GM12878 (cell line): Measurements from ENCODE around the gene ZNF213. TPM values are rescaled to one million over a fixed set of nuclear protein-coding genes. Genes with fewer than 3 reads are reported as not detected.

Source experiments
- ASH2L ChIP-seq: fragments of 300-600, 200-600 bp; sonication (generic); IDR thresholded peaks from 2 replicates; pipeline ENCODE4 v1.6.1; 2017; ENCODE audit warnings: low read depth, mild to moderate bottlenecking, borderline replicate concordance
- GATAD2B ChIP-seq: fragments of 450-650 bp; conservative IDR thresholded peaks from 2 replicates; pipeline ENCODE4 v1.6.1; 2017; ENCODE audit warnings: low read depth, mild to moderate bottlenecking, moderate library complexity
- NFIC ChIP-seq: IDR thresholded peaks from 2 replicates; pipeline ENCODE4 v1.6.1; 2012; ENCODE audit warnings: low read depth, mild to moderate bottlenecking, inconsistent platforms, low read length, moderate library complexity
- ZBED1 ChIP-seq: IDR thresholded peaks from 2 replicates; pipeline ENCODE4 v1.6.1; 2016; ENCODE audit warnings: borderline replicate concordance
- ZNF217 ChIP-seq: fragments of 450-650 bp; IDR thresholded peaks from 2 replicates; pipeline ENCODE4 v1.6.1; 2017; ENCODE audit warnings: antibody characterized with exemption, mild to moderate bottlenecking
- polyA plus RNA-seq, 11 experiments: library from polyadenylated mRNA; depleted of rRNA in 4 of 11; unstranded in 6 of 11; stranded (reverse) in 5 of 11; fragments of >200 nt; fragmentation: Nextera tagmentation in 4 of 11; fragmentation: Illumina TruSeq in 1 of 11; extraction: Ambion mirVana in 4 of 11; extraction: Trizol in 1 of 11; gene quantifications; 1 replicate in 1 of 11; 2 replicates in 10 of 11; pipeline versions ENCODE4 v1.2.1 to v1.2.3, GENCODE V29; 2011 to 2016; ENCODE audit warnings: inconsistent platforms in 2 of 11, missing spikeins in 2 of 11, low read depth in 1 of 11
- total RNA-seq, 4 experiments: library from RNA; depleted of rRNA in 3 of 4; stranded (reverse); fragments of >200 nt in 3 of 4; fragmentation: Illumina TruSeq in 1 of 4; extraction: Trizol in 1 of 4; gene quantifications; 2 replicates each; pipeline versions ENCODE4 v1.2.1 to v1.2.3, GENCODE V29; 2013 to 2021
- TF ChIP-seq, protein P1 (sequence below): fragments of 450-650 bp; conservative IDR thresholded peaks from 2 replicates; pipeline ENCODE4 v1.6.1; 2017; ENCODE audit warnings: mild to moderate bottlenecking, moderate library complexity
- TF ChIP-seq, protein P2 (sequence below): IDR thresholded peaks from 2 replicates; pipeline ENCODE4 v1.6.1; 2011; ENCODE audit warnings: low read depth, mild to moderate bottlenecking, low read length, moderate library complexity, borderline replicate concordance; ENCODE audit errors: extremely low read depth
- TF ChIP-seq, protein P3 (sequence below): fragments of 450-650 bp; IDR thresholded peaks from 2 replicates; pipeline ENCODE4 v1.6.1; 2017; ENCODE audit warnings: mild to moderate bottlenecking, moderate library complexity
- TF ChIP-seq, protein P4 (sequence below): fragments of 450-650 bp; IDR thresholded peaks from 2 replicates; pipeline ENCODE4 v1.6.1; 2018; ENCODE audit warnings: mild to moderate bottlenecking, low read depth, moderate library complexity; ENCODE audit not compliant: partially characterized antibody

The ZNF213 gene
- total and polyA plus RNA-seq, 10 of the 15 experiments (the other 5 are each of a cell fraction or from before 2014, with no cell fraction given) = 0.53 to 9.4 (median 1.1) TPM

DNA sequence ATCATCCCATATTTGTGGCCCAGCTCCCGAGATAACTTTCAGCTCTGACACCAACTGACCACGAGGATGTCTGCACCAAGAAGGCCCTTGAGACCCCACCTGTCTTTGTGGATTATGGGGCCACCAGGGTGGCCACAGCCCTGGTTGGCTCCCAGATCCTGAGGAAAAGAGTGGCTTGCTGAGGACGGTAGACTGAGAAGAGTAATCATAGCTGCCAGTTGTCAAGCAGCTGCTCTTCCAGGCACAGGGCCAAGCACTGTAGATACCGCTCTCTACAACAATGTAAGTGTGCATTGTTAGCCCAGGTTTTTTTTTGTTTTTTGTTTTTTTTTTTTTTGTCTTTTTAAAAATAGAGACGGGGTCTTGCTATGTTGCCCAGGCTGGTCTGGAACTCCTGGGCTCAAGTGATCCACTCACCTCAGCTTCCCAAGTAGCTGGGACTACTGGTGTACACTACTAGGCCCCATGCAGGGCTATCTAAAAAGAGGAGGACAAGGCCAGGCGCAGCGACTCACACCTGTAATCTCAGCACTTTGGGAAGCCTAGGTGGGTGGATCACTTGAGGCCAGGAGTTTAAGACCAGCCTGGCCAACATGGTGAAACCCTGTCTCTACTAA is 12.9 kb upstream of the ZNF213 start (continued):
- TF ChIP-seq, protein P1, sequence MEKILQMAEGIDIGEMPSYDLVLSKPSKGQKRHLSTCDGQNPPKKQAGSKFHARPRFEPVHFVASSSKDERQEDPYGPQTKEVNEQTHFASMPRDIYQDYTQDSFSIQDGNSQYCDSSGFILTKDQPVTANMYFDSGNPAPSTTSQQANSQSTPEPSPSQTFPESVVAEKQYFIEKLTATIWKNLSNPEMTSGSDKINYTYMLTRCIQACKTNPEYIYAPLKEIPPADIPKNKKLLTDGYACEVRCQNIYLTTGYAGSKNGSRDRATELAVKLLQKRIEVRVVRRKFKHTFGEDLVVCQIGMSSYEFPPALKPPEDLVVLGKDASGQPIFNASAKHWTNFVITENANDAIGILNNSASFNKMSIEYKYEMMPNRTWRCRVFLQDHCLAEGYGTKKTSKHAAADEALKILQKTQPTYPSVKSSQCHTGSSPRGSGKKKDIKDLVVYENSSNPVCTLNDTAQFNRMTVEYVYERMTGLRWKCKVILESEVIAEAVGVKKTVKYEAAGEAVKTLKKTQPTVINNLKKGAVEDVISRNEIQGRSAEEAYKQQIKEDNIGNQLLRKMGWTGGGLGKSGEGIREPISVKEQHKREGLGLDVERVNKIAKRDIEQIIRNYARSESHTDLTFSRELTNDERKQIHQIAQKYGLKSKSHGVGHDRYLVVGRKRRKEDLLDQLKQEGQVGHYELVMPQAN = no peak
- TF ChIP-seq, protein P2, sequence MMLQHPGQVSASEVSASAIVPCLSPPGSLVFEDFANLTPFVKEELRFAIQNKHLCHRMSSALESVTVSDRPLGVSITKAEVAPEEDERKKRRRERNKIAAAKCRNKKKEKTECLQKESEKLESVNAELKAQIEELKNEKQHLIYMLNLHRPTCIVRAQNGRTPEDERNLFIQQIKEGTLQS = no peak
- TF ChIP-seq, protein P3, sequence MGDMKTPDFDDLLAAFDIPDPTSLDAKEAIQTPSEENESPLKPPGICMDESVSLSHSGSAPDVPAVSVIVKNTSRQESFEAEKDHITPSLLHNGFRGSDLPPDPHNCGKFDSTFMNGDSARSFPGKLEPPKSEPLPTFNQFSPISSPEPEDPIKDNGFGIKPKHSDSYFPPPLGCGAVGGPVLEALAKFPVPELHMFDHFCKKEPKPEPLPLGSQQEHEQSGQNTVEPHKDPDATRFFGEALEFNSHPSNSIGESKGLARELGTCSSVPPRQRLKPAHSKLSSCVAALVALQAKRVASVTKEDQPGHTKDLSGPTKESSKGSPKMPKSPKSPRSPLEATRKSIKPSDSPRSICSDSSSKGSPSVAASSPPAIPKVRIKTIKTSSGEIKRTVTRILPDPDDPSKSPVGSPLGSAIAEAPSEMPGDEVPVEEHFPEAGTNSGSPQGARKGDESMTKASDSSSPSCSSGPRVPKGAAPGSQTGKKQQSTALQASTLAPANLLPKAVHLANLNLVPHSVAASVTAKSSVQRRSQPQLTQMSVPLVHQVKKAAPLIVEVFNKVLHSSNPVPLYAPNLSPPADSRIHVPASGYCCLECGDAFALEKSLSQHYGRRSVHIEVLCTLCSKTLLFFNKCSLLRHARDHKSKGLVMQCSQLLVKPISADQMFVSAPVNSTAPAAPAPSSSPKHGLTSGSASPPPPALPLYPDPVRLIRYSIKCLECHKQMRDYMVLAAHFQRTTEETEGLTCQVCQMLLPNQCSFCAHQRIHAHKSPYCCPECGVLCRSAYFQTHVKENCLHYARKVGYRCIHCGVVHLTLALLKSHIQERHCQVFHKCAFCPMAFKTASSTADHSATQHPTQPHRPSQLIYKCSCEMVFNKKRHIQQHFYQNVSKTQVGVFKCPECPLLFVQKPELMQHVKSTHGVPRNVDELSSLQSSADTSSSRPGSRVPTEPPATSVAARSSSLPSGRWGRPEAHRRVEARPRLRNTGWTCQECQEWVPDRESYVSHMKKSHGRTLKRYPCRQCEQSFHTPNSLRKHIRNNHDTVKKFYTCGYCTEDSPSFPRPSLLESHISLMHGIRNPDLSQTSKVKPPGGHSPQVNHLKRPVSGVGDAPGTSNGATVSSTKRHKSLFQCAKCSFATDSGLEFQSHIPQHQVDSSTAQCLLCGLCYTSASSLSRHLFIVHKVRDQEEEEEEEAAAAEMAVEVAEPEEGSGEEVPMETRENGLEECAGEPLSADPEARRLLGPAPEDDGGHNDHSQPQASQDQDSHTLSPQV = no peak
- TF ChIP-seq, protein P4, sequence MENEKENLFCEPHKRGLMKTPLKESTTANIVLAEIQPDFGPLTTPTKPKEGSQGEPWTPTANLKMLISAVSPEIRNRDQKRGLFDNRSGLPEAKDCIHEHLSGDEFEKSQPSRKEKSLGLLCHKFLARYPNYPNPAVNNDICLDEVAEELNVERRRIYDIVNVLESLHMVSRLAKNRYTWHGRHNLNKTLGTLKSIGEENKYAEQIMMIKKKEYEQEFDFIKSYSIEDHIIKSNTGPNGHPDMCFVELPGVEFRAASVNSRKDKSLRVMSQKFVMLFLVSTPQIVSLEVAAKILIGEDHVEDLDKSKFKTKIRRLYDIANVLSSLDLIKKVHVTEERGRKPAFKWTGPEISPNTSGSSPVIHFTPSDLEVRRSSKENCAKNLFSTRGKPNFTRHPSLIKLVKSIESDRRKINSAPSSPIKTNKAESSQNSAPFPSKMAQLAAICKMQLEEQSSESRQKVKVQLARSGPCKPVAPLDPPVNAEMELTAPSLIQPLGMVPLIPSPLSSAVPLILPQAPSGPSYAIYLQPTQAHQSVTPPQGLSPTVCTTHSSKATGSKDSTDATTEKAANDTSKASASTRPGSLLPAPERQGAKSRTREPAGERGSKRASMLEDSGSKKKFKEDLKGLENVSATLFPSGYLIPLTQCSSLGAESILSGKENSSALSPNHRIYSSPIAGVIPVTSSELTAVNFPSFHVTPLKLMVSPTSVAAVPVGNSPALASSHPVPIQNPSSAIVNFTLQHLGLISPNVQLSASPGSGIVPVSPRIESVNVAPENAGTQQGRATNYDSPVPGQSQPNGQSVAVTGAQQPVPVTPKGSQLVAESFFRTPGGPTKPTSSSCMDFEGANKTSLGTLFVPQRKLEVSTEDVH = no peak
- TF ChIP-seq GATAD2B (no peak), NFIC (no peak), ASH2L (no peak), ZNF217 (no peak), ZBED1 (no peak)
